GM19328 (cell line): ENCODE data around the gene SIM2.

Experiments used
- ATAC-seq: cut with Tn5 transposase; IDR thresholded peaks from one replicate; pipeline ENCODE4 v1.9.1; 2021; ENCODE audit warnings: mild to moderate bottlenecking, moderate library complexity; ENCODE audit not compliant: unreplicated experiment

Gene SIM2

GRCh38 chr21:36762642-36763041, 63.7 kb downstream of the SIM2 start:
- no peak for ATAC-seq

GRCh38 chr21:36763305-36763704, 64.4 kb downstream of the SIM2 start:
- ATAC-seq, result no peak

GRCh38 chr21:36765229-36765628, 66.3 kb downstream of the SIM2 start:
- no peak for ATAC-seq

- no peak for ATAC-seq
Measured at GRCh38 chr21:36766511-36766910, 67.6 kb downstream of the SIM2 start.

GRCh38 chr21:36767096-36767495, 68.2 kb downstream of the SIM2 start:
- no peak for ATAC-seq

GRCh38 chr21:36768496-36768895, 69.6 kb downstream of the SIM2 start:
- ATAC-seq, result no peak

- no peak for ATAC-seq
Measured at GRCh38 chr21:36769051-36769839, 70.3 kb downstream of the SIM2 start.

- no peak for ATAC-seq
Measured at GRCh38 chr21:36773117-36773516, 74.2 kb downstream of the SIM2 start.

GRCh38 chr21:36773995-36774394, 75.1 kb downstream of the SIM2 start:
- no peak for ATAC-seq

GRCh38 chr21:36776981-36777617, 78.2 kb downstream of the SIM2 start:
- ATAC-seq, result no peak

GRCh38 chr21:36780861-36781260, 81.9 kb downstream of the SIM2 start:
- no peak for ATAC-seq

GRCh38 chr21:36783612-36784374, 84.9 kb downstream of the SIM2 start:
- ATAC-seq, result no peak

GRCh38 chr21:36784947-36785346, 86.0 kb downstream of the SIM2 start:
- ATAC-seq, result no peak

- no peak for ATAC-seq
Measured at GRCh38 chr21:36785615-36786014, 86.7 kb downstream of the SIM2 start.

- ATAC-seq, result no peak
Measured at GRCh38 chr21:36786186-36786585, 87.3 kb downstream of the SIM2 start.

GRCh38 chr21:36788120-36788638, 89.3 kb downstream of the SIM2 start:
- ATAC-seq, result no peak

GRCh38 chr21:36790616-36791015, 91.7 kb downstream of the SIM2 start:
- ATAC-seq, result no peak

- no peak for ATAC-seq
Measured at GRCh38 chr21:36791180-36791579, 92.3 kb downstream of the SIM2 start.

- ATAC-seq, result no peak
Measured at GRCh38 chr21:36791695-36792470, 93.0 kb downstream of the SIM2 start.

GRCh38 chr21:36792505-36792967, 93.6 kb downstream of the SIM2 start:
- no peak for ATAC-seq

- ATAC-seq, result no peak
Measured at GRCh38 chr21:36796070-36796469, 97.2 kb downstream of the SIM2 start.
